GM19438 (cell line): ENCODE measurements around the gene C17orf75.
"Not testable (repeated sequence)": the region's sequence is repeated elsewhere in the genome, so short reads cannot be mapped to it uniquely, and the experiment has no call there.

ENCODE experiments used
- ATAC-seq: cut with Tn5 transposase; IDR thresholded peaks from one replicate; pipeline ENCODE4 v1.9.1; 2021; ENCODE audit warnings: low read depth; ENCODE audit not compliant: unreplicated experiment

Gene C17orf75

GRCh38 chr17:32348483-32348800 is 6.5 kb upstream of the C17orf75 start:
- ATAC-seq: no peak

DNA sequence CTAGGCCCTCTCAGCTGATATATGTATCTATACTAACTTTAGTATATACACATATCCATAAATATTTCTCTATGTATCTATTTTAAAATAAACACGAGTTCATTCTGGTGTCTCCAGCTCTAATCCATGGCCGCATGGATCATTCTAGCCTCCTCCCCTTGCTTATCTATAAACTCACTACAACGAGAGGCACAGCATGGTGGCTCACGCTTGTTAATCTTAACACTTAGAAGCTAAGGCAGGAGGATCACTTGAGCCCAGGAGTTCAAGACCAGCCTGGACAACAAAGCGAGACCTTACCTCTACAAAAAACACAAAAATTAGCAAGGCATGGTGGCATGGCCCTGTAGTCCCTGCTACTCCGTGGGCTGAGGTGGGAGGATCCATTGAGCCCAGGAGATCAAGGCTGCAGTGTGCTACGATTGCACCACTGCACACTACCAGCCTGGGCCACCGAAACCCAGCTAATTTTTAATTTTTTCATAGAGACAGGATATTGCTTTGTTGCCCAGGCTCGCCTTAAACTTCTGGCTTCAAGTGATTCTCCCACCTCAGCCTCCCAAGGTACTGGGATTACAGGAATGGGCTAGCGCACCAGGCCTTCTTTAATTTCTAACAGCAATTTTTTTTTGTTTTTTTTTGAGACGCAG is 4.1 kb upstream of the C17orf75 start:
- ATAC-seq: no peak

DNA sequence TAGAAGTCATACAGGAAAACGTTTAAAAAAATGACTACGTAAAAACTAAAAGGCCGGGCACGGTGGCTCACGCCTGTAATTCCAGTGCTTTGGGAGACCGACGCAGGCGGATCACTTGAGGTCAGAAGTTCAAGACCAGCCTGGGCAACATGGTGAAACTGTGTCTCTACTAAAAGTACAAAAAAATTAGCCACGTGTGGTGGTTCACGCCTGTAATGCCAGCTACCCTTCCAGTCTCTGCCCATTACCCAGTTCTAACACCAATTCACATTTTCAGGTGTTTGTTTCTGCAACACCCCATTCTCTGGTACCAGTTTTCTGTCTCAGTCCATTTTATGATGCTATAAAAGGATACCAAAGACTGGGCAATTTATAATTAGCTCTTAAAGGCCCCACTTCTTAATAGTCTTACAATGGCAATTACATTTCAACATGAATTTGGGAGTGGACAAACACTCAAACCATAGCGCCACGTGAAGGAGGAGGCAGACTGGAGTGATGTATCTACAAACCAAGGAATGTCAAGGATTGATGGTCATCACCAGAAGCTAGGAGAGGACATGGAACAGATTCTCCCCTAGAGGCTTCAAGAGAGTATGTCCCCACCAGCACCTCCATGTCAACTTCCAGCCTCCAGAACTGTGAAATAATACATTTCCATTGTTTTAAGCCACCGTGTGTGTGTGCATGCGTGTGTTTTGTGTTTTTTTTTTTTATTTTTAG is 791 bp upstream of the C17orf75 start:
- ATAC-seq: no peak

DNA sequence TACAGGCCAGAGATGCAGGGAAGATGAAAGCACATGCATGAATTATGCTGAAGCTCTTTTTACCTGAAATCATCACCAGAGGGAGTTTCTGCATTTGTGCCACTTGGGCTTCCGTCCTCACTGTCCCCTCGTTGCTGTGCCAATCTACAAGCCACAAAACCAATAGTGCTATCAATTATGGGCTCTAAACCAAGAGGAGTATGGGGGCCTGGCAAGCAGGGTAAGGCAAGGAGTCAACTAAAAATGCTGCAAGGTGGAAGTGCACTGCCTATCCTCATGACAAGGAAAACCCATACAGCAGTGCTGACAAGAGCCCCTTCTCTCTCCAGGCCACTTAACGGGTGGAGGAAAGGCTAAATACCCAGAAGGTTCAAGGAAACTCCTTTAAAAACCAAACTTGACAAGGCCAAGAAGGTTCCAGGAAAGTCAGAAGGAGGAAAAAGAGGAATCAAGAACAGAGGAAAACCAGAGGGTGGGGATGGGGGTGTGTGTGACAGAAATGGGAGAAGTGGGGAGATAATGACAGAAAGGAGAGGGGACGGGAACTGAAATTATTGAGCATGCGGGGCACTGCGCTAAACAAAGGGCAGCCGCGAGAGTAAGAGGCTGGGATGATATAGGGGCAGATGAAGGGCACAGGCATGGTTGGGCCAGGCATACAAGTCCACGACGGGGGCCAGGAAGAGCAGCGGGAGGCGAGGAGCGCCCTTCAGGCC is 674 bp downstream of the C17orf75 start:
- peak; percentile 19 for ATAC-seq

GRCh38 chr17:32335687-32336086 is 6.3 kb downstream of the C17orf75 start:
- ATAC-seq: no peak

DNA sequence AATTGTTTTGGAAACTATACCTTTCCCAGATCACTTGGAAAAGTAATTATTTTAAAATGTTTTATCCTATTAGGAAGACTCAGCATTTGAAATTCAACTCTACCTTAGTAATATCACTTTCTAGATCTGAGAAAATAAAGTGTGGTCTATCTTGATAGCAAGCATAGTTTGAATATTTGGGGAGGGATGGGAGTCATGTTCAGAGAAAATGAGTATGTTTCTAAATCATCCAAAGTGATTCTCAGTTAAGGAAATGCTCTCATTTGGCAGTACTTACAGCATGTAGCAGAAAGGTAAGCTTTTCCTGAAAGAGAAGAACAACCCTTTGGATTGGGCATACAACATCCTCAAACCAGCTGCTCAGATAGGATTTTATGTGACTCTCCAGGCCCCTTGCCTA is 6.9 kb downstream of the C17orf75 start:
- no peak for ATAC-seq

DNA sequence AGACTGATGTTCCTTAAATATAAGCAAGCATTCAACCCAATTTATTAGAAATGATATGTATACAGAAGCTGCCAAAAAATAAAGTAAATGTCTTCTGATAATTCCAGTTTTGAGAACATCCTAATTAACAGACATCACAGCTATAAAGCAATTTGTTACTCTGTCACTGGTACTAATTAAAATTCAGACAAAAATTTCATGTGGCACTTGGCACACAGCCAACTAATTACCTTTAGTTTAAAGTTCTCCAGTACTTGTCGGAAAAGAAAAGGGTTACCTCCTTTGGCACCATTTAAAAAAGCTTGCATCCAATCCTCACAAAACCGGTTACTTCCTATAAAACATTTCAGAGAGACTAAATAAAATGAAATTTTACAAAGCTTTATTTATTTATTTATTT is 8.8 kb downstream of the C17orf75 start:
- ATAC-seq: no peak

DNA sequence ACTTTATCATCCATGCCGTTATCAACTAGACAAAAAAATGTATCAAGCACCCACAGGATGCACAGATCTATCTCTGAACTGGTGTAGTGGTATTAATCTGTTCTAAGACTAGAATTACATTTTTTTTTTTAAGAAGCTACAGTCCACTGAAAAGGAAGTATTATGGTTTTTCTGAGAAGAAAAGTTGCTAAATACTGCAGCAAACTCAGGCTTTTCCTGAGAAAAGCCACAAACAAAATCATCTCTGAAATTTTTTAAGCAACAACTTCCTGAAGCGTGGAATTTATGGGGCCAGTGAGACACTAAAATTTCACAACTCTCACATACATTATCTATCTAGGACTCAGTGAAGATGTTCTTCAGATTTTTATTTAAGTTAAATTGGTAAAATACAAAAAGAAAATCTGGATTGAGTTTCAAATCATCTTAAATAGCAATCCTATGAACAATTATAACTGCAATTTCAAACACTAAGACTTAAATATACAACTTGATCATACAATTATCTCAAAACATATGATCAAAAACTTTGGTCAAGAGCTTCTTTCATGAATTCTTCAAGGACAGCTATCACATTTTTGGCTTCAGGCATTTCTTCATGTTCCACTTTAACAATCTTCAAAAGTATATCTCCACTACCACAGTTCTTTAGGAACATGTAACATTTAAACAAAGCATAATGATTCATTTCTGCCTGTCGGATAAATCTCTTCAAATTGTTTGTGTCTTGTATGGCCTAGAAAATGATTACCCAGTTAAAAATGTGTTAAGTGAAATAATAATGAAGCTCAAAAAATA is 10.5 kb downstream of the C17orf75 start:
- no peak for ATAC-seq

DNA sequence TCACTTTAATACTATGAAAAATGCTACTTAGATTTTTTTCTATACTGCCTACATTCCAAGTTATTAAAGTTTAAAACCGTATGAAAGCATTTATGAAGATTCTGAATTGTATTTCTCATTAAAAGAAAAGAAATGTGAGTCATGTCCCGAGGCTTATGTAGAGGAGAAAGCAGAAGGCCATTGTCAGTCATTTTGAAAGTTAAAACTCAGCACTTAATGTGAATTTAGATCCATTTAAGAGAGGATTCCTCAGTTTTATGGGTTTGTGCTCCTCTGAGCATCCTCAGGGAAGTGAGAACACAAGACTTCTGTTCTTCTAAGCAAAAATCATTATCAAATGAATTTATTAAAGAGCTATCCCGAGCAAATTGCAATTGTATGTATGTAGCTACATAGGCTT is 11.8 kb downstream of the C17orf75 start:
- ATAC-seq: no peak

- ATAC-seq: no peak
These were observed 14.1 kb downstream of the C17orf75 start for GRCh38 chr17:32327911-32328310.

DNA sequence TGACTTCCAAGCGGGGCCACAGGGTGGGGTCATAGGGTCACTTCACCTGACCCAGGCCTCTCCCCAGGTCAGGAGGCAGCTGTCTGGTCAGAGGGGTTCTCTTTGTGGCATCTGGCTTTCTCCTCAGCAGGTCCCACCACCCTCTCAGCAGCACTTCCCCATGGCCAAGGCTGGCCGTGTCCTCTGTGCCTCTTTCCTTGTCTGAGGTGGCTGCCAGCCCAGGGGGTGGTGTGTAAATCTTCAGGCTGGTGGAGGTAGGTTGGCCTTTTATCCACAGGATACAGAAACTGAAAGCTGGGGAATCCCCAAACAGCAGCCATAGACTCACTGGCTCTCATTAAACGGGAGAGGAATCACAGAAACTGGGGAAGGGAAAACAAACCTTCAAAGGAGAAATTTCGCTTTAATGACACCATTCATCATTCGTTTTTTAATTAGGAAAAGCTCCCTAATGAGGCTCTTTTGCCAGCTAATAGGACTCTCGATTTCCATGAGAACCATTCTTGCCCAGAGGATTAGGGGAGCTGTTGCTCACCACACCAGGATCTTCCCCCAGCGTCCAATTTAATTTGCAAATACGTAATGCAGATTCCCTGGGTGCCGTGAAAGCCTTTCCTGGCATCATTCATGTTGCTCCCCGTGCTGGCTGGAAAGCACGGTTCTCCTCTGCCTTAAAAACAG is 18.0 kb downstream of the C17orf75 start:
- no peak for ATAC-seq

DNA sequence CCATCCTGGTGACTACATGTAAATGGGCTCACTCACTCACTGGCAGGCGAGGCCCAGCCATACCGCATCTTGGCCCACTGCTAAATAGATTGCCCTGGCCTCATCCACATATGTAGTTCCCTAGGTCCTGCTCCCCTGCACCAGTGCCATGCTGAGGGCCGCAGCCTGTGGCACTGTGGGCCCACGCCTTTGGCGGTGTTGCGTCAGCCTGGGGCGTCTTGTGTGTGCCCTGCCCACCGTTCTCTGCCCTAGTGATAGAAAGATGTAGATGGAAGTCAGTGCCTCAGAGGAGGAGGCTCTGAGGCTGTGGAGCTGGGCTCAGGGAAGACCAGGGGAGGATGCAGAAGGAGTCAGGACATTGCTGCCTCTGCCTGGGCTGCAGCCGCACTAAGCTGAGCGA is 18.9 kb downstream of the C17orf75 start:
- no peak for ATAC-seq

DNA sequence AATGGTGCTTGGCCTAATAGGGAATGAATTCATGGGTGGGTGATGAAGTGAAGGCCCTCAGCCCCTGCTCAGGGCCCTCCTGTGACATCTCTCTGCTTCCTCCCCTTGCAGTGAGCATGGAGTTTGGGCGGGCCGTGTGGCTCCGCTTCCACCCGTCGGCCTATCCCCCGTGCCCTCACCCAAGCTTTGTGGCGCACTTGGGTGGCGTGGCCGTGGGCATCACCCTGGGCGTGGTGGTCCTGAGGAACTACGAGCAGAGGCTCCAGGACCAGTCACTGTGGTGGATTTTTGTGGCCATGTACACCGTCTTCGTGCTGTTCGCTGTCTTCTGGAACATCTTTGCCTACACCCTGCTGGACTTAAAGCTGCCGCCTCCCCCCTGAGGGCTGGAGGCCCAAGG is 21.1 kb downstream of the C17orf75 start:
- no peak for ATAC-seq

DNA sequence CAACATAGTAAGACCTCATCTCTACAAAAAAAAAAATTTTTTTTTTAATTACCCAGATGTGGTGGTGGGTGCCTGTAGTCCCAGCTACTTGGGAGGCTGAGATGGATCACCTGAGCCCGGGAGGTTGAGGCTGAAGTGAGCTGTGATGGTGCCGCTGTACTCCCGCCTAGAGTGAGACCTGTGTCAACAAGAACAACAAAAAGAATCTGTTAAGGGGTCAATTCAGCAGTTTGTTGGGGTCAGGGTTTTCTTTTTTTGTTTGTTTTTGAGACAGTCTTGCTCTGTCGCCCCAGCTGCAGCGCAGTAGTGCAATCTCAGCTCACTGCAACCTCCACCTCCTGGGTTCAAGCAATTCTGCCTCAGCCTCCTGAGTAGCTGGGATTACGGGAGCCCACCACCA is 21.9 kb downstream of the C17orf75 start:
- not testable (repeated sequence) for ATAC-seq

DNA sequence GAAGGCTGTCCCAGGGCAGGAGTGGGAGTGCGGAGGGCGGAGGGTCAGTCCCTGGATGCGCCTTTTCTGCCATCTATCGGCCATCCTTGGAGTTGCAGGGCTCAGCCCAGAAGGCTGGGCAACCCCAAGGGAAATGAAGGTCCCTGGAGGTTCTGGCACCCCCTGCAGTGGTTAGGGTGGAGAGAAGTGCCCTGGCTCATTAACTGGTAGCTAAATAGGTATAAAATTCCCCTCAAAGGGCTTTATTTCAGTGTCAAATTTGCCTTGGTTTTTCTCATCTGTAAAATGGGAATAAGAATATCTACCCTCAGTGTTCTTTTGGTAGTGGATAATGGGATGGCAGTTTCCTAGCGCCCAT is 22.4 kb downstream of the C17orf75 start:
- ATAC-seq: no peak

- ATAC-seq: no peak
These were observed 23.9 kb downstream of the C17orf75 start for GRCh38 chr17:32318071-32318470.

DNA sequence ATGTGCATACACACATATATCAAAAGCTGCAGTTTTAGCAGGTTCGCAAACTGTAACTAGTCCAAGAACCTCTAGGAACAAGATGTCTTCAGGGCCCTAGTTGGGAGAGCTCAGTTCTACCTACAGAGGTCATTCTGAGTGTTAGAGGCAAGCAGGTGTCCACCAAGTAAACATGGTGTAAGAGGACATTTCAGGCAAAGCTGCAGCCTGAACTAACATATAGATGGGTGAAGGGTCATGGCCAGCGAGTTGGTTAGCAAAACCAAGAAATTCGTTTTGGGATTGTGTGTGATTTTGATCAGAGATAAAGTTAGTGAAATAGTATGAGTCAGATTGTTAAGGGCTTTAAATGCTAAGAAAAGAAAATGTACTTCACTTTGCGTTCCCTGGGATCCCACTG is 24.6 kb downstream of the C17orf75 start:
- ATAC-seq: no peak

DNA sequence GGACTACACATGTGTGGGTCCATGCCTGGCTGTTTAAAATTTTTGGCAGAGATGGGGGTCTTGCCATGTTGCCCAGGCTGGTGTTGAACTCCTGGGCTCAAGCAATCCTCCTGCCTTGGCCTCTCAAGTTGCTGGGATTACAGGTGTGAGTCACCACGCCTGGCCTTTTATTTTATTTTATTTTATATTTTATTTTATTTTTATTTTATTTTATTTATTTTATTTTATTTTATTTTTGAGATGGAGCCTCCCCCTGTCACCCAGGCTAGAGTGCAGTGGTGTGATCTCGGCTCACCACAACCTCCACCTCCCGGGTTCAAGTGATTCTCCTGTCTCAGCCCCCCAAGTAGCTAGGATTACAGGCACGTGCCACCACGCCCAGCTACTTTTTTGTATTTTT is 25.3 kb downstream of the C17orf75 start:
- not testable (repeated sequence) for ATAC-seq

DNA sequence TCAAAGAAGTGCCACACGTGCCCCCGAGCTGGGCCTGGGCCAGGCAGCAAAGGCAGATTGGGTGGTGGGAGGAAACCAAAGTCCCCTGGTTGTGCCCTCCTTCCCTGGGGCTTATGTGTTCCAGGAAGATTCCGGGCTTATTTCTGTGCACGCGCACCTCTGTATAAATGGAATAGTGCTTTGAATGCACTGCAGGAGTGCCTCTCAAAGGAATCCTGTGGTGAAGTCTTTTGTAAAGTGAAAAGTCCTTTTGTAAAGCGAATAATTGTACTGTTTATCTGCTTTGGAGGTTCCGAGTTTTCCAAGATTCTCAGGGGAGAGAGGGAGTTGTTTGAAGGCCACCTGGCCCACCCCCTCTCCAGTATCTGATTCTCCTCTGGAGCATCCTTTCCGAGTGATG is 26.8 kb downstream of the C17orf75 start:
- ATAC-seq: no peak

GRCh38 chr17:32314636-32315035 is 27.3 kb downstream of the C17orf75 start:
- no peak for ATAC-seq
